A673 (cell line): ENCODE measurements around the gene SLC25A23. TPM values are rescaled to one million over a fixed set of nuclear protein-coding genes. Genes with fewer than 3 reads are reported as not detected.

Experiments
- BruUV-seq: library from RNA; stranded (reverse); fragments of 400-500 nt; replicated peaks from 2 replicates; lab custom pipeline; 2021; lab: Mats Ljungman, UMichigan
- CTCF ChIA-PET: fragments of 300-600 bp; sonication (Branson Sonifier 250); formaldehyde crosslinking; loops from one replicate; lab custom pipeline; 2022; ENCODE audit warnings: antibody characterized with exemption; lab: Charles Lee
- POLR2A ChIA-PET: fragments of 300-600 bp; sonication (Branson Sonifier 250); formaldehyde crosslinking; loops from one replicate; lab custom pipeline; 2022; ENCODE audit warnings: antibody characterized with exemption; ENCODE audit not compliant: low non-redundant PET; lab: Charles Lee
- DNase-seq: peaks from one replicate; pipeline ENCODE4 v3.0.0-alpha.2; 2015; ENCODE audit warnings: low spot score
- H3K27ac ChIP-seq: fragments of 200-600 bp; sonication (generic); 2 replicates; pipeline ENCODE4 v1.5.1; 2016; ENCODE audit warnings: mixed run types, low read depth, mild to moderate bottlenecking, mixed read lengths, antibody characterized with exemption, low read length; ENCODE audit not compliant: poor library complexity, severe bottlenecking
- H3K27me3 ChIP-seq: fragments of 200-600 bp; sonication (generic); replicated peaks from 2 replicates; pipeline ENCODE4 v1.6.1; 2017; ENCODE audit warnings: mixed run types, low read depth, mild to moderate bottlenecking, mixed read lengths, antibody characterized with exemption, low read length; ENCODE audit not compliant: insufficient read depth, poor library complexity
- H3K36me3 ChIP-seq: fragments of 200-600 bp; sonication (generic); 2 replicates; pipeline ENCODE4 v1.6.1; 2016; ENCODE audit warnings: mixed run types, mild to moderate bottlenecking, mixed read lengths, antibody characterized with exemption, low read length; ENCODE audit not compliant: insufficient read depth, poor library complexity, severe bottlenecking
- H3K4me1 ChIP-seq: fragments of 200-600 bp; sonication (generic); 2 replicates; pipeline ENCODE4 v1.6.1; 2017; ENCODE audit warnings: mixed run types, mild to moderate bottlenecking, mixed read lengths, antibody characterized with exemption, low read length; ENCODE audit not compliant: insufficient read depth, poor library complexity, severe bottlenecking
- H3K4me3 ChIP-seq: fragments of 200-600 bp; sonication (generic); 2 replicates; pipeline ENCODE4 v1.5.1; 2016; ENCODE audit warnings: low read depth, mixed run types, mild to moderate bottlenecking, mixed read lengths, low read length; ENCODE audit not compliant: poor library complexity, severe bottlenecking
- H3K9me3 ChIP-seq: fragments of 200-600 bp; sonication (generic); 2 replicates; pipeline ENCODE4 v1.6.1; 2016; ENCODE audit warnings: mixed run types, low read depth, mild to moderate bottlenecking, mixed read lengths, antibody characterized with exemption, low read length; ENCODE audit not compliant: poor library complexity, severe bottlenecking
- CTCF ChIP-seq: fragments of 300-800, 200-600 bp; sonication (generic); conservative IDR thresholded peaks from 2 replicates; pipeline ENCODE4 v1.5.1; 2017; ENCODE audit warnings: low read depth, mild to moderate bottlenecking, antibody characterized with exemption, low read length, moderate library complexity, mixed read lengths
- EZH2 ChIP-seq: fragments of 200-600 bp; sonication (generic); IDR thresholded peaks from 2 replicates; pipeline ENCODE4 v1.6.1; 2017; ENCODE audit warnings: borderline replicate concordance, low read depth, mild to moderate bottlenecking, mixed read lengths, antibody characterized with exemption, low read length; ENCODE audit not compliant: poor library complexity, severe bottlenecking
- intact Hi-C: fragments of 100-400 bp; cut with micrococcal nuclease; formaldehyde crosslinking; loops from one replicate; pipeline ENCODE4 v1.10.0; 2022; ENCODE audit not compliant: unreplicated experiment
- total RNA-seq: library from RNA; stranded (reverse); gene quantifications from 2 replicates; pipeline ENCODE4 v1.2.3, GENCODE V29; 2021

Gene SLC25A23
- total RNA-seq, 1 experiment from 2014 or later: 39.9 TPM

DNA sequence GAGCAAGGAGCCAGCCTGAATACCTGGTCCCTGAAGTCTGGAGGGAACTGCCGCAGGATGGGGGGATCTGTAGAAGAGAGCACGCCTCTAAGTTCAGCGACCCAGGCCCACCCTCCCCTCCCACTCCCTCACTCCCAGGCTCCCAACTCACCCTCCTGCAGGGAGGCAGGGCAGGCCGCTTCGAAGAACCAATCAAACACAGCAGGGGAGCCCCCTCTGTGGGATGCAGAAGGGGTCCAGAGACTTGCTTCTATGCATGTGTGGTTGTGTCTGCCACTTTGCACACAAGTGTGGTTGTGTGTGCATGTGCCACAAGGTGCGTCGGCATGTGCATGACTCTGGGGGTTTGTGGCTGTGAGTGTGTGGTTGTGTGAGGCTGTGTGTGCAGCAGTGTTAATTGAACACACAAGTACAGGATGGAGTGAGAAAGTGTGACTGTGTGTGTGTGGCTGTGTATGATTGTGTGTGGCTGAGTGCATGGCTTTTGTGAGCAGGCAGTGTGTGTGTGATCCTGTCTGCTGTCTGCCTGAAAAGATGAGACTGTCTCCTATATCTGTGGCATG lies 20.3 kb upstream of the SLC25A23 start:
- ChIA-PET CTCF (no interaction called here), POLR2A (no interaction called here)
- Histone ChIP-seq H3K4me3 (no peak overlapping the region), H3K27me3 (no peaks in the 10 kb centered on the region), H3K9me3 (no peaks in the 10 kb centered on the region), H3K36me3 (no peaks in the 10 kb centered on the region), H3K4me1 (peaks cover 5% of the 10 kb centered on the region), H3K27ac (no peak overlapping the region)
- intact Hi-C loops: no loop called here
- DNase-seq: no peak
- no peak for TF ChIP-seq EZH2
- TF ChIP-seq CTCF: no peak
- no TSS peak for BruUV-seq

GRCh38 chr19:6478815-6479214 lies 19.2 kb upstream of the SLC25A23 start:
- POLR2A ChIA-PET: no interaction called here
- Histone ChIP-seq H3K4me1 (peaks cover 5% of the 10 kb centered on the region), H3K27me3 (no peaks in the 10 kb centered on the region), H3K36me3 (no peaks in the 10 kb centered on the region), H3K4me3 (no peak overlapping the region), H3K27ac (no peak overlapping the region), H3K9me3 (no peaks in the 10 kb centered on the region)
- TF ChIP-seq CTCF (no peak), EZH2 (no peak)
- no peak for DNase-seq
- CTCF ChIA-PET: no interaction called here
- BruUV-seq: no TSS peak
- intact Hi-C loops: no loop called here

- no peak for TF ChIP-seq EZH2
- TF ChIP-seq CTCF: no peak
- DNase-seq: no peak
- no peaks in the 10 kb centered on the region for H3K9me3 ChIP-seq
- peaks cover 5% of the 10 kb centered on the region for H3K4me1 ChIP-seq
- no peaks in the 10 kb centered on the region for H3K27me3 ChIP-seq
- ChIA-PET CTCF (interaction anchor here (0.6 kb wide), 1 partner anchor 16 kb away, joined by 3 read pairs; no protein-coding TSS in a partner anchor), POLR2A (interaction anchor here (1.0 kb wide), 1 partner anchor 54 kb away, joined by 3 read pairs; the partner anchor contains the start of gene TNFSF9)
- intact Hi-C loops: no loop called here
- no peaks in the 10 kb centered on the region for H3K36me3 ChIP-seq
- no peak overlapping the region for H3K27ac ChIP-seq
- no TSS peak for BruUV-seq
- H3K4me3 ChIP-seq: peak overlapping the region; percentile 29
These were observed 17.4 kb upstream of the SLC25A23 start for GRCh38 chr19:6476896-6477431.
